ENCODE measurements around the gene FHIT. TPM values are rescaled to one million over a fixed set of nuclear protein-coding genes. Genes with fewer than 3 reads are reported as not detected.

The FHIT gene
- total and polyA plus RNA-seq, 2 of the 4 experiments (the other 2 are of a cell fraction), result 0.07 TPM; not detected in 1

- TF ChIP-seq CHD1 (IDR thresholded peaks at IDR 0.05; ENCODE audit: low read depth, low read length) (no peak), ELK1 (IDR thresholded peaks at IDR 0.05; ENCODE audit: borderline replicate concordance, low read depth, low read length) (no peak), POLR2A (IDR thresholded peaks at IDR 0.05; ENCODE audit: low read depth, low read length) (no peak), FOS (IDR thresholded peaks at IDR 0.05; ENCODE audit: low read depth, low read length) (no peak), RFX5 (IDR thresholded peaks at IDR 0.05; ENCODE audit: low read depth, low read length) (no peak), RCOR1 (IDR thresholded peaks at IDR 0.05; ENCODE audit: insufficient replicate concordance, low read length) (no peak), SMC3 (IDR thresholded peaks at IDR 0.05; ENCODE audit: low read depth, low read length) (no peak), CEBPB (IDR thresholded peaks at IDR 0.05; ENCODE audit: low read depth, low read length) (no peak), MAFK (IDR thresholded peaks at IDR 0.05; ENCODE audit: low read depth, low read length) (no peak), MAZ (IDR thresholded peaks at IDR 0.05; ENCODE audit: borderline replicate concordance, low read depth, low read length) (no peak)
- no peak overlapping the region for H3K4ac ChIP-seq (ENCODE audit: low read depth, low read length)
- H2BK15ac ChIP-seq (ENCODE audit: low read depth, low read length), result no peak overlapping the region
- H2AK5ac ChIP-seq (ENCODE audit: low read depth, low read length), result no peak overlapping the region
- dilution Hi-C loops (cut with HindIII; ENCODE audit: low sequenced_read_pairs, unreplicated experiment), result no loop called here
- H3K18ac ChIP-seq (ENCODE audit: low read depth, low read length), result no peak overlapping the region
- H3K4me2 ChIP-seq (ENCODE audit: low read depth, low read length), result no peak overlapping the region
- CTCF ChIA-PET, result no interaction called here
- H4K20me1 ChIP-seq (ENCODE audit: insufficient read depth, low read length), result no peaks in the 10 kb centered on the region
- no peaks in the 10 kb centered on the region for H3K36me3 ChIP-seq (ENCODE audit: control insufficient read depth, insufficient read depth, low read length)
- POLR2A ChIA-PET (ENCODE audit: unreplicated experiment), result no interaction called here
- H3K79me1 ChIP-seq (ENCODE audit: low read depth in 1 of 2, low read length in 2 of 2), result no peaks in the 10 kb centered on the region
- no peaks in the 10 kb centered on the region for H3K9me1 ChIP-seq (ENCODE audit: insufficient read depth, low read length)
- H3K27ac ChIP-seq (ENCODE audit: insufficient read depth, low read length), result no peak overlapping the region
- H3K4me1 ChIP-seq (ENCODE audit: control insufficient read depth, insufficient read depth, low read length), result no peaks in the 10 kb centered on the region
- no peak for DNase-seq
- H2BK5ac ChIP-seq (ENCODE audit: low read depth, low read length, poor library complexity, severe bottlenecking), result no peak overlapping the region
- H3K23ac ChIP-seq (ENCODE audit: low read depth, low read length), result no peak overlapping the region
- BruUV-seq (replicated peaks), result no TSS peak
- H3K9me3 ChIP-seq (ENCODE audit: control insufficient read depth, insufficient read depth, low read length), result 0 out of 2 replicates have a peak, but pooled peaks cover 1% of the 10 kb centered on the region
- H3K4me3 ChIP-seq (ENCODE audit: insufficient read depth, low read depth, low read length), result no peak overlapping the region
- H3K56ac ChIP-seq (ENCODE audit: extremely low read depth, insufficient read depth, low read length), result no peak overlapping the region
- H4K8ac ChIP-seq (ENCODE audit: low read depth in 2 of 2, low read length in 2 of 2), result no peak overlapping the region
- 83% methylated on average over 2 of the region's 4 CpGs; no CpG with 5 or more reads in 1 of the 2 experiments for WGBS, 2 experiments (ENCODE audit: extremely low coverage in 2 of 2, insufficient read length in 1 of 2)
- in situ Hi-C loops (cut with MboI; ENCODE audit: low sequenced_read_pairs), result no loop called here
- no peak for ATAC-seq (ENCODE audit: low read depth)
- H3K27me3 ChIP-seq (ENCODE audit: control insufficient read depth, insufficient read depth, low read length), result no peaks in the 10 kb centered on the region
- no peak overlapping the region for H3K14ac ChIP-seq (replicated peaks; ENCODE audit: low read depth, low read length)
- intact Hi-C loops (cut with micrococcal nuclease), result no loop called here
- no peak overlapping the region for H4K91ac ChIP-seq (ENCODE audit: insufficient read depth, low read depth, low read length)
- H4K5ac ChIP-seq (ENCODE audit: low read depth, low read length), result no peak overlapping the region
- H2AK9ac ChIP-seq (replicated peaks; ENCODE audit: low read depth, low read length, poor library complexity), result no peak overlapping the region
- H2BK20ac ChIP-seq (ENCODE audit: low read depth, low read length), result no peak overlapping the region
- H2BK120ac ChIP-seq (ENCODE audit: low read depth, low read length), result no peak overlapping the region
- H2AFZ ChIP-seq (replicated peaks; ENCODE audit: low read length, poor library complexity), result no peak overlapping the region
- no peak overlapping the region for H3K9ac ChIP-seq (ENCODE audit: low read depth, low read length)
Measured at GRCh38 chr3:60101621-60102020, 1149.6 kb downstream of the FHIT start.
